AG10803 (cell line): Measurements from ENCODE around the gene CERS3.

Experiments
- DNase-seq: peaks from one replicate; pipeline ENCODE4 v3.0.0; 2010; ENCODE audit warnings: low read depth
- H3K4me3 ChIP-seq: 2 replicates; pipeline ENCODE4 v1.5.1; 2011; ENCODE audit warnings: mild to moderate bottlenecking, low read length, control low read depth
- CTCF ChIP-seq: conservative IDR thresholded peaks from 2 replicates; pipeline ENCODE4 v1.5.1; 2011; ENCODE audit warnings: mild to moderate bottlenecking, low read length, control low read depth, inconsistent platforms

Gene CERS3

GRCh38 chr15:100566850-100567628 is 38.3 kb upstream of the CERS3 start:
- no peak for TF ChIP-seq CTCF
- H3K4me3 ChIP-seq = no peak overlapping the region

GRCh38 chr15:100565591-100565990 is 36.8 kb upstream of the CERS3 start:
- H3K4me3 ChIP-seq = no peak overlapping the region
- peak; percentile 5 for DNase-seq
- no peak for TF ChIP-seq CTCF

More at GRCh38 chr15:100566850-100567628, 38.3 kb upstream of the CERS3 start:
- DNase-seq = no peak

- TF ChIP-seq CTCF = no peak
- no peak overlapping the region for H3K4me3 ChIP-seq
- DNase-seq = no peak
These were observed 31.6 kb upstream of the CERS3 start for GRCh38 chr15:100560323-100560722.

- DNase-seq = peak; percentile 78
- H3K4me3 ChIP-seq = no peak overlapping the region
- TF ChIP-seq CTCF = no peak
These were observed 30.6 kb upstream of the CERS3 start for GRCh38 chr15:100559330-100559729.

GRCh38 chr15:100558771-100559254 is 30.1 kb upstream of the CERS3 start:
- no peak overlapping the region for H3K4me3 ChIP-seq
- no peak for DNase-seq
- no peak for TF ChIP-seq CTCF

GRCh38 chr15:100553468-100553867 is 24.7 kb upstream of the CERS3 start:
- TF ChIP-seq CTCF = no peak
- no peak for DNase-seq
- no peak overlapping the region for H3K4me3 ChIP-seq

GRCh38 chr15:100547961-100548360 is 19.2 kb upstream of the CERS3 start:
- DNase-seq = no peak
- H3K4me3 ChIP-seq = no peak overlapping the region
- TF ChIP-seq CTCF = no peak
